Endodermal cell (in vitro differentiated cells): ENCODE data around the gene PRKAA2. TPM values are rescaled to one million over a fixed set of nuclear protein-coding genes. Genes with fewer than 3 reads are reported as not detected.

Experiments used
- DNase-seq: peaks from one replicate; pipeline ENCODE4 v3.0.0-alpha.2; 2017
- H3K27ac ChIP-seq: 2 replicates; pipeline ENCODE4 v1.5.1; 2013; ENCODE audit warnings: mild to moderate bottlenecking, low read depth, low read length, moderate library complexity
- H3K27me3 ChIP-seq: 2 replicates; pipeline ENCODE4 v1.6.1; 2013; ENCODE audit warnings: mild to moderate bottlenecking, low read length, moderate library complexity; ENCODE audit not compliant: insufficient read depth, control insufficient read depth, poor library complexity, severe bottlenecking
- H3K36me3 ChIP-seq: 2 replicates; pipeline ENCODE4 v1.7.0; 2013; ENCODE audit warnings: mild to moderate bottlenecking, low read length, moderate library complexity; ENCODE audit not compliant: control insufficient read depth, insufficient read depth
- H3K4me1 ChIP-seq: one replicate; pipeline ENCODE4 v1.7.0; 2013; ENCODE audit warnings: low read length; ENCODE audit not compliant: control insufficient read depth, insufficient read depth
- H3K4me3 ChIP-seq: 2 replicates; pipeline ENCODE4 v1.5.1; 2013; ENCODE audit warnings: mild to moderate bottlenecking, low read length, moderate library complexity
- H3K9ac ChIP-seq: 2 replicates; pipeline ENCODE4 v1.6.1; 2013; ENCODE audit warnings: mild to moderate bottlenecking, low read length, moderate library complexity; ENCODE audit not compliant: poor library complexity, severe bottlenecking; ENCODE audit errors: extremely low read depth
- H3K9me3 ChIP-seq: 2 replicates; pipeline ENCODE4 v1.6.1; 2013; ENCODE audit warnings: mild to moderate bottlenecking, low read length, moderate library complexity; ENCODE audit not compliant: control insufficient read depth
- H3K27ac Mint-ChIP-seq: 2 replicates; pipeline ENCODE4 v1.8.0; 2020; ENCODE audit warnings: mixed read lengths
- H3K27me3 Mint-ChIP-seq: 2 replicates; pipeline ENCODE4 v1.8.0; 2021; ENCODE audit warnings: mild to moderate bottlenecking, mixed read lengths; ENCODE audit not compliant: insufficient read depth
- H3K36me3 Mint-ChIP-seq: 2 replicates; pipeline ENCODE4 v1.8.0; 2020; ENCODE audit warnings: low read depth, mixed read lengths
- H3K4me1 Mint-ChIP-seq: 2 replicates; pipeline ENCODE4 v1.8.0; 2020; ENCODE audit warnings: mixed read lengths
- H3K4me3 Mint-ChIP-seq: 2 replicates; pipeline ENCODE4 v1.8.0; 2020; ENCODE audit warnings: mild to moderate bottlenecking, moderate library complexity, mixed read lengths
- H3K9me3 Mint-ChIP-seq: 2 replicates; pipeline ENCODE4 v1.8.0; 2020; ENCODE audit warnings: mild to moderate bottlenecking, mixed read lengths
- CTCF ChIP-seq: fragments of 200-600 bp; sonication (generic); conservative IDR thresholded peaks from 2 replicates; pipeline ENCODE4 v1.5.0; 2021; ENCODE audit warnings: antibody characterized with exemption, mild to moderate bottlenecking
- WGBS, 2 experiments: methylation state at CpG; one replicate each; pipeline versions ENCODE4 v1.1.5 to v1.1.7; 2013; ENCODE audit warnings: missing lambda C conversion rate in 2 of 2, mixed read lengths in 1 of 2; ENCODE audit not compliant: insufficient coverage in 1 of 2, insufficient read length in 1 of 2; 5-methylcytosine and 5-hydroxymethylcytosine counted together
- total RNA-seq, 2 donors: library from RNA; stranded (reverse); fragmentation: NEBNext Ultra II Directional in 1 of 2; extraction: Animal tissue kit (Norgen Biotek cat#: 25700) in 1 of 2; gene quantifications; 2 replicates in 1 of 2; 3 replicates in 1 of 2; pipeline ENCODE4 v1.2.1, GENCODE V29; 2021

The PRKAA2 gene
- total RNA-seq, 2 donors from 2014 or later, result 4.7 to 15.3 TPM

- DNase-seq, result no peak
- Mint-ChIP-seq H3K4me3 (no peak overlapping the region), H3K27ac (no peak overlapping the region), H3K4me1 (peaks cover 12% of the 10 kb centered on the region), H3K27me3 (peaks cover 16% of the 10 kb centered on the region), H3K9me3 (no peaks in the 10 kb centered on the region), H3K36me3 (no peaks in the 10 kb centered on the region)
- Histone ChIP-seq H3K27ac (no peak overlapping the region), H3K27me3 (no peaks in the 10 kb centered on the region), H3K4me3 (no peak overlapping the region), H3K9ac (no peak overlapping the region), H3K36me3 (no peaks in the 10 kb centered on the region), H3K9me3 (no peaks in the 10 kb centered on the region), H3K4me1 (no peaks in the 10 kb centered on the region)
- WGBS, 2 experiments, result 82% methylated on average over 1 of the region's 1 CpG; no CpG with 5 or more reads in 1 of the 2 experiments
- TF ChIP-seq CTCF, result no peak
Measured at GRCh38 chr1:56754708-56755479, 109.8 kb downstream of the PRKAA2 start.

GRCh38 chr1:56755911-56756310 lies 110.8 kb downstream of the PRKAA2 start:
- Histone ChIP-seq H3K4me1 (no peaks in the 10 kb centered on the region), H3K27ac (no peak overlapping the region), H3K9me3 (no peaks in the 10 kb centered on the region), H3K9ac (no peak overlapping the region), H3K36me3 (no peaks in the 10 kb centered on the region), H3K4me3 (no peak overlapping the region), H3K27me3 (no peaks in the 10 kb centered on the region)
- Mint-ChIP-seq H3K4me3 (no peak overlapping the region), H3K27me3 (peaks cover 16% of the 10 kb centered on the region), H3K27ac (no peak overlapping the region), H3K36me3 (no peaks in the 10 kb centered on the region), H3K4me1 (peaks cover 12% of the 10 kb centered on the region), H3K9me3 (no peaks in the 10 kb centered on the region)
- TF ChIP-seq CTCF, result no peak
- no peak for DNase-seq
- 96 to 97% methylated on average over 2 of the region's 2 CpGs for WGBS, 2 experiments

- H3K36me3 Mint-ChIP-seq, result no peaks in the 10 kb centered on the region
- H3K4me1 Mint-ChIP-seq, result no peaks in the 10 kb centered on the region
- H3K4me3 ChIP-seq, result no peak overlapping the region
- peak; percentile 79 for DNase-seq
- no peaks in the 10 kb centered on the region for H3K27me3 ChIP-seq
- H3K4me1 ChIP-seq, result no peaks in the 10 kb centered on the region
- no peaks in the 10 kb centered on the region for H3K9me3 Mint-ChIP-seq
- no peaks in the 10 kb centered on the region for H3K36me3 ChIP-seq
- H3K4me3 Mint-ChIP-seq, result no peak overlapping the region
- H3K27me3 Mint-ChIP-seq, result peaks cover 16% of the 10 kb centered on the region
- no peak overlapping the region for H3K27ac Mint-ChIP-seq
- TF ChIP-seq CTCF, result peak; percentile 77
- no peak overlapping the region for H3K27ac ChIP-seq
- H3K9ac ChIP-seq, result no peak overlapping the region
- no peaks in the 10 kb centered on the region for H3K9me3 ChIP-seq
Measured at GRCh38 chr1:56758135-56758534, 113.0 kb downstream of the PRKAA2 start.
